Effector memory CD4-positive, alpha-beta T cell (primary cell): Measurements from ENCODE around the gene STK39.
"Not testable (repeated sequence)": the region's sequence is repeated elsewhere in the genome, so short reads cannot be mapped to it uniquely, and the experiment has no call there.

Experiments used
- DNase-seq, 3 donors: peaks; one replicate each; pipeline ENCODE4 v3.0.0-alpha.2; 2020
- H3K27ac ChIP-seq: 2 replicates; pipeline ENCODE4 v1.7.0; 2013; ENCODE audit warnings: mild to moderate bottlenecking, low read length, moderate library complexity; ENCODE audit not compliant: insufficient read depth, poor library complexity, severe bottlenecking
- H3K27me3 ChIP-seq: replicated peaks from 2 replicates; pipeline ENCODE4 v1.7.0; 2013; ENCODE audit warnings: mild to moderate bottlenecking, low read length; ENCODE audit not compliant: insufficient read depth, control insufficient read depth, poor library complexity, severe bottlenecking
- H3K36me3 ChIP-seq: 2 replicates; pipeline ENCODE4 v1.7.0; 2013; ENCODE audit warnings: mild to moderate bottlenecking, low read length, moderate library complexity; ENCODE audit not compliant: control insufficient read depth, insufficient read depth
- H3K4me1 ChIP-seq: 2 replicates; pipeline ENCODE4 v1.7.0; 2013; ENCODE audit warnings: low read length, mild to moderate bottlenecking; ENCODE audit not compliant: control insufficient read depth, insufficient read depth, poor library complexity, severe bottlenecking
- H3K4me3 ChIP-seq: 2 replicates; pipeline ENCODE4 v1.7.0; 2013; ENCODE audit warnings: low read length, low read depth, mild to moderate bottlenecking; ENCODE audit not compliant: insufficient read depth, poor library complexity, severe bottlenecking
- H3K9me3 ChIP-seq: 2 replicates; pipeline ENCODE4 v1.7.0; 2013; ENCODE audit warnings: mild to moderate bottlenecking, low read length, moderate library complexity; ENCODE audit not compliant: control insufficient read depth

The STK39 gene

GRCh38 chr2:168042127-168042824, 205.1 kb downstream of the STK39 start:
- H3K4me3 ChIP-seq, H3K27ac ChIP-seq, H3K4me1 ChIP-seq, DNase-seq, H3K27me3 ChIP-seq, H3K9me3 ChIP-seq, H3K36me3 ChIP-seq: not testable (repeated sequence)

GRCh38 chr2:168039881-168040280, 207.5 kb downstream of the STK39 start:
- H3K4me3 ChIP-seq: no peak overlapping the region
- no peaks in the 10 kb centered on the region for H3K27me3 ChIP-seq
- no peak overlapping the region for H3K27ac ChIP-seq
- no peak for DNase-seq
- H3K9me3 ChIP-seq: no peaks in the 10 kb centered on the region
- H3K36me3 ChIP-seq: no peaks in the 10 kb centered on the region
- no peaks in the 10 kb centered on the region for H3K4me1 ChIP-seq

DNA sequence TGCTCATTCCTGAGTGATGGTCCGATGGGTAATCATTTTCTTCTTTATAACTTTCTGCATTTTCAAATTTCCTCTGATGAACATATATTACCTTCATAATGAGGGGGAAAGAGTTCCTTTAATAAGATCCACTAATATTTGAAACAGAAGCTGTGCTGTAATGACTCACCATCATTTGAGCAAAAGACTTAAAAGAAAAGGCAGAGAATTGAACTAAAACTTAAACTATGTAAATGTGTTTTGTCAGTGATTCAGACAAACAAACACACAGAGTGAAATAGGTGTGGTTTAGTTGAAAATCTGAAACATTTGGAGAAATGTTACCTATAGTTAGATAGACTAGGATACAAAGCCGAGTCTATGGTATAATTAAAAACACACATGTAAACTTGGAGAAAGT, 209.6 kb downstream of the STK39 start:
- no peaks in the 10 kb centered on the region for H3K4me1 ChIP-seq
- H3K36me3 ChIP-seq: no peaks in the 10 kb centered on the region
- no peak overlapping the region for H3K4me3 ChIP-seq
- no peaks in the 10 kb centered on the region for H3K9me3 ChIP-seq
- no peak overlapping the region for H3K27ac ChIP-seq
- DNase-seq: no peak
- H3K27me3 ChIP-seq: no peaks in the 10 kb centered on the region

GRCh38 chr2:168035458-168035857, 211.9 kb downstream of the STK39 start:
- Histone ChIP-seq H3K4me3 (no peak overlapping the region), H3K27ac (no peak overlapping the region), H3K36me3 (no peaks in the 10 kb centered on the region), H3K9me3 (no peaks in the 10 kb centered on the region), H3K4me1 (no peaks in the 10 kb centered on the region), H3K27me3 (no peaks in the 10 kb centered on the region)
- no peak for DNase-seq

DNA sequence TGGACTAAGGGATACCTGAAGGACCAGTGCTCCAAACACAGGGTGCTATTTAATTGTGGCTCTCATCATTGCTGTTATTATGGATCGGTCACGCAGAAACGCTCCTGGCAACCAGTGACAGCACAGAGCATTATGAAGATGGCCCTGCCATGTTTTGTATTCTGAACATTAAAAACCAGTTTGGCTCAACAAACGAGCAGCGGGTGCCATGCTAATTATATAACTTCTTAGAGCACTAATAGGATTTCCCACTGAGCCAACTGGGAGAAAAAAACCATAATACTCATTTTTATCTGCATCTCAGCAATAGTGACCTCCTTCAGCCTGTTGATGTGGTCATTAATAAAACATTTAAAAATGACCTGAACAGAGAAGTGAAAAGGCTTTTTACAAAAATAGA, 212.8 kb downstream of the STK39 start:
- Histone ChIP-seq H3K9me3 (no peaks in the 10 kb centered on the region), H3K4me1 (no peaks in the 10 kb centered on the region), H3K4me3 (no peak overlapping the region), H3K36me3 (no peaks in the 10 kb centered on the region), H3K27ac (no peak overlapping the region), H3K27me3 (no peaks in the 10 kb centered on the region)
- DNase-seq: no peak

DNA sequence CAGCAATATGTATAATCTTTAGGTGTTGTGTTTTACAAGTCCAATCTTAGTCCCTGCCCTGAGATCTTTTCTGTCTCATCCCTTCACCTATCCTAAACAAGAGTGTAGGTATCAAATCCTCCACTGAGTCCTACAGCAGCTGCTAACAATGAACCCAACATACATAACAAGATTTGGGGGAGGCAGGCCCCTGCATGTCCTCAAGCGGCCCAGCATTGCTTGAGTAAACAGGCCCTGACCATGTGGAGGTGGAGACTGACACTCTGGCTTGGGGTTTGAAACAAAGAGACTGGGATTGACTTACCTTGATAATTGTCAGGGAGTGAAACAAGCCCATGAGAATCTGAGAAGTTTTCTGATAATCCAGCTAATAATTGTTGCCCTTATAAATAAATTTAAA, 213.4 kb downstream of the STK39 start:
- H3K27ac ChIP-seq: no peak overlapping the region
- no peak overlapping the region for H3K4me3 ChIP-seq
- H3K9me3 ChIP-seq: no peaks in the 10 kb centered on the region
- DNase-seq: no peak
- no peaks in the 10 kb centered on the region for H3K36me3 ChIP-seq
- no peaks in the 10 kb centered on the region for H3K27me3 ChIP-seq
- no peaks in the 10 kb centered on the region for H3K4me1 ChIP-seq

DNA sequence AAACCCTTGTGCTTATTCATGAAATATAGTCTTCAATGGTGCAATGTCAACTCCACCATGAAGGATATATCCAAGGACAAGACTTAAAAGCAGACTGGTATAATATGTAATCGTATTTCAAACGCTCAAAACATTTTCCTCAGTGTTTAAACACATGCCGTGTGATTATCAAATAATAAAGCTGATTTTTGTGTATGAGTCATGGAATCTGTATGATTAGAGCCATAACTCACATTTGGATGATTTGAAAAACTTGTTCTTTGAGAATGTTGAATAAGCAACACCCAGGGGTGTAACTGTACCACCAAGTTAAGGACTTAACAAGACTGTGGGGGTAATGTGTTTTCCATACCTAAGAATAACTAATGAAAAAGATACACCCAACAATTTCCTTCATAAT, 215.3 kb downstream of the STK39 start:
- Histone ChIP-seq H3K27me3 (no peaks in the 10 kb centered on the region), H3K36me3 (no peaks in the 10 kb centered on the region), H3K9me3 (no peaks in the 10 kb centered on the region), H3K27ac (no peak overlapping the region), H3K4me3 (no peak overlapping the region), H3K4me1 (no peaks in the 10 kb centered on the region)
- no peak for DNase-seq

DNA sequence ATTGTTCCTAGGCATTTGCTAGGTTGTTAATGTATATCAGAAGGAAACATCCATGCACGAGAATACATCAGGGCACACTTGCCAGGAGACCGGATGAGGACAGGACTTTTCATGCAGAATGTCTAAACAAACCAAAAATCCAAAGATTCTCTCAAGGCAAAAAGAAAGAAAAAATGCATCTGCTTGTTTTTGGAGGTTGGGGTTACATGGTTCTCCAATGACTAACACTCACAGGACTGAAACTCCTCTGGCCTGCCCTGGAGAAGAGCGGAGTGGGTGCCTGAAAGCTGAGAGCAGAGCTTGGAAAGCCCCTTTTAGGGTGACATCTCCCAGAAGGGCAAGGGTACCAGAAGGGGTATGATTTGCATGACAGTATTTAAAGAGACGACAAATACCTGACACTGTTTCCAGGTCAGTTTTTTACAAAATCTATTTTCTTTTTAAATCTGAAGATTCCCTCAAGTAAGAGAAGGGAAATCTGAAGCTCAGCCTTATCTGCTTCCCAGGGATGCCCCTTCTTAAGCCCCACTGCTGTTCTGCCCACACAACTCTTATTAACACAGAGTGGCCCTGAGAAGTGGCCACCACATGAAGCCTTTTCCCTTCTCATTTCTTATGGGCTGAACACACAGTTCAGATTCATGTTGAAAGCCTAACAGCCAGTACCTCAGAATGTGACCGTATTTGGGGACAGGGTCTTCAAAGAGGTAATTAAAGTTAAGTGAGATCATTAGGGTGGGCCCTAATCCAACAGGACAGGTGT, 216.4 kb downstream of the STK39 start:
- Histone ChIP-seq H3K27ac (no peak overlapping the region), H3K36me3 (no peaks in the 10 kb centered on the region), H3K4me3 (no peak overlapping the region), H3K9me3 (no peaks in the 10 kb centered on the region), H3K4me1 (no peaks in the 10 kb centered on the region), H3K27me3 (no peaks in the 10 kb centered on the region)
- no peak for DNase-seq

DNA sequence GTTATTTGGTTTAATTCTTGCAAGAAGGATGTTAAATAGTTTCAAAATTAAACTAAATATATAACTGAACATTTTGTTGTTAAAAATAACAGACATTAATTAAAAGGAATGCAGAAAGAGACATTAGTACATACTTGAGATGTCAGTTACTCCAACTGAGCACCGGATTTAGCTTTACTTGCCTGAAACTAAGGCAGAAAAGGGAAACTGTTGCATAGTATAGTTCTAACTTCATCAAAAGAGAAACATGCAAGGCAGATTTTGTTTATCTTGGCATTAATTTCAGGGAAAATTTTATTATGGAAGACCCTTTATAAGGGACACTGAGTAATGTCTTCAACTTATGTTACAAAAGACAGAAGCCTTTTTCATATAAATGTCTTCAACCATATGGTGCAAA, 218.3 kb downstream of the STK39 start:
- no peak overlapping the region for H3K4me3 ChIP-seq
- no peaks in the 10 kb centered on the region for H3K27me3 ChIP-seq
- no peaks in the 10 kb centered on the region for H3K36me3 ChIP-seq
- H3K4me1 ChIP-seq: no peaks in the 10 kb centered on the region
- no peak overlapping the region for H3K27ac ChIP-seq
- H3K9me3 ChIP-seq: no peaks in the 10 kb centered on the region
- no peak for DNase-seq

GRCh38 chr2:168028362-168028761, 219.0 kb downstream of the STK39 start:
- DNase-seq: no peak
- Histone ChIP-seq H3K9me3 (no peaks in the 10 kb centered on the region), H3K4me3 (no peak overlapping the region), H3K4me1 (no peaks in the 10 kb centered on the region), H3K27me3 (no peaks in the 10 kb centered on the region), H3K36me3 (no peaks in the 10 kb centered on the region), H3K27ac (no peak overlapping the region)
